HL-60/S4 treated with retinoic acid at 250 ng/mL for 4 days and 3 days (cell line): ENCODE results near the gene MRFAP1L1.
"Not testable (repeated sequence)": the region's sequence is repeated elsewhere in the genome, so short reads cannot be mapped to it uniquely, and the experiment has no call there.

Experiments
- in situ Hi-C: fragments of 300-500 bp; cut with MboI; formaldehyde crosslinking; loops from 2 replicates; pipeline ENCODE4 v1.7.0; 2022; ENCODE audit warnings: low sequenced_read_pairs

The MRFAP1L1 gene

GRCh38 chr4:6734165-6734786, 24.6 kb upstream of the MRFAP1L1 start:
- in situ Hi-C loops: no loop called here

GRCh38 chr4:6733358-6734164, 23.9 kb upstream of the MRFAP1L1 start:
- in situ Hi-C loops: no loop called here

GRCh38 chr4:6732441-6733357, 23.0 kb upstream of the MRFAP1L1 start:
- in situ Hi-C loops: no loop called here

- in situ Hi-C loops: no loop called here
These were observed 22.1 kb upstream of the MRFAP1L1 start for GRCh38 chr4:6731780-6732179.

- in situ Hi-C loops: no loop called here
These were observed 21.6 kb upstream of the MRFAP1L1 start for GRCh38 chr4:6731318-6731675.

- in situ Hi-C loops: no loop called here
These were observed 21.1 kb upstream of the MRFAP1L1 start for GRCh38 chr4:6730603-6731317.

GRCh38 chr4:6728320-6729029, 18.8 kb upstream of the MRFAP1L1 start:
- in situ Hi-C loops: no loop called here

- in situ Hi-C loops: no loop called here
These were observed 18.2 kb upstream of the MRFAP1L1 start for GRCh38 chr4:6727943-6728250.

GRCh38 chr4:6727081-6727942, 17.6 kb upstream of the MRFAP1L1 start:
- in situ Hi-C loops: no loop called here

- in situ Hi-C loops: not testable (repeated sequence)
These were observed 15.8 kb upstream of the MRFAP1L1 start for GRCh38 chr4:6725427-6725961.

GRCh38 chr4:6724421-6725111, 14.9 kb upstream of the MRFAP1L1 start:
- in situ Hi-C loops: no loop called here

GRCh38 chr4:6723851-6724250, 14.2 kb upstream of the MRFAP1L1 start:
- in situ Hi-C loops: no loop called here

- in situ Hi-C loops: no loop called here
These were observed 13.2 kb upstream of the MRFAP1L1 start for GRCh38 chr4:6722891-6723290.

- in situ Hi-C loops: no loop called here
These were observed 11.5 kb upstream of the MRFAP1L1 start for GRCh38 chr4:6721121-6721520.

- in situ Hi-C loops: no loop called here
These were observed 10.6 kb upstream of the MRFAP1L1 start for GRCh38 chr4:6720202-6720699.

GRCh38 chr4:6719611-6720179, 10.0 kb upstream of the MRFAP1L1 start:
- in situ Hi-C loops: loop anchor here (10.0 kb wide), 2 partner anchors 325 to 355 kb away; partner anchors contain the start of gene TADA2B

- in situ Hi-C loops: loop anchor here (10.0 kb wide), 2 partner anchors 326 to 356 kb away; partner anchors contain the start of gene TADA2B
These were observed 9.4 kb upstream of the MRFAP1L1 start for GRCh38 chr4:6718932-6719610.
